ENCODE results near the gene WBP4. TPM values are rescaled to one million over a fixed set of nuclear protein-coding genes. Genes with fewer than 3 reads are reported as not detected.
A peak's percentile ranks its signal among the peaks of the same experiment; 100 is the strongest.
"Not testable (repeated sequence)": the region's sequence is repeated elsewhere in the genome, so short reads cannot be mapped to it uniquely, and the experiment has no call there.

WBP4 gene
- total RNA-seq, 1 experiment from 2014 or later, result 16.5 TPM

DNA sequence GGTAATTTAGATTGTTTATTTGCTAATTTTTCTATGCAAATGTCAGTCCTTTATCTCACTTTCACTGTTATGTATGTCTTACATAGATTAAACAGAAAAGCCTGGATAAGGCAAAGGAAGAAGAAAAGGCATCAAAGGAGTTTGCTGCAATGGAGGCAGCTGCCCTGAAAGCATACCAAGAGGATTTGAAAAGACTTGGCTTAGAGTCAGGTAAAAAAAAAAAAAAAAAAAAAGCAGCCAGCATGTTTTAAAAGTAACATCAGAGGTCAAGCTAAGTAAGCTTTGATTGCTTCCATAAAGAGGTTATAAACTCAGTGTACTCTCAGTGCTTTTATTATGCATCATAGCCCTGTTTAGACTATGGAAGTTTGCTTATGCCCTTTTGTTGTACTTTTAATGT is 3.8 kb downstream of the WBP4 start:
- in situ Hi-C loops (cut with HindIII; ENCODE audit: low sequenced_read_pairs), result no loop called here
- DNase-seq (ENCODE audit: low spot score), result no peak

- DNase-seq (ENCODE audit: low spot score), result no peak
- in situ Hi-C loops (cut with HindIII; ENCODE audit: low sequenced_read_pairs), result no loop called here
Observed at GRCh38 chr13:41074523-41074922, 13.2 kb downstream of the WBP4 start.

DNA sequence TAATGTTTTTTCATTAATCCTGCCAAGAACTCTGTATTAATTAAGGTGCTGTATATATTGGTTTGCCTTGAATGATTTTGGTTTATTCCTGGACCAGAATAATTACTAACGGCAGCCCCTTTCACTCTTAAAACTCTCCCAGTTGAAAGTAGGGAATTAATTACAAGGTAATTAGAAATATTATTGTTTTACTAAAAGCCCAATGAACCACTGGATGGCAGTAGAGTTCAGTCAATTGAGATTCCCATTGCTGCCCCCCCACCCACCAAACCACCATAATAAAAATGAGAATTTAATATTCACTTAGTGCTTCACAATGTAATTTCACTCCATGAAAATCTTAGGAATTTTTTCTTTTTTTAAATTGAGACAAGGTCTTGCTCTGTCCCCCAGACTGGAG is 13.7 kb downstream of the WBP4 start:
- peak; percentile 46 for DNase-seq (ENCODE audit: low spot score)

DNA sequence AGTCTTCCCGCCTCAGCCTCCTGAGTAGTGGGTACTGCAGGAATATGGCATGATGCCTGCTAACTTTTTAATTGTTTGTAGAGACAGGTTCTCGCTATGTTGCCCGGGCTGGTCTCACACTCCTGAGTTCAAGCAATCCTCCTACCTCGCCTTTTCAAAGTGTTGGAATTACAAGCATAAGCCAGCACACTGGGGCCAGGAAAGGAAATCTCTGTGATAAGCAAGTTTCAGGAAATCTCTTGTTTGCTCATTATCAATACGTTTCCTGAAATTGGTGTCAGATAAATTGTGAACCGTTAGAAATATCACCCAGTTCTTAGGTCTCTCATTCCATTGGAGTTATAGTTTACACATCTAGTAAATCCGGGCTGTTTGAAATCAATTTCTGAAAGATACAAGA is 14.2 kb downstream of the WBP4 start:
- DNase-seq (ENCODE audit: low spot score), result no peak
- in situ Hi-C loops (cut with HindIII; ENCODE audit: low sequenced_read_pairs), result no loop called here

More for the DNA sequence above, 13.7 kb downstream of the WBP4 start:
- in situ Hi-C loops (cut with HindIII; ENCODE audit: low sequenced_read_pairs), result no loop called here

DNA sequence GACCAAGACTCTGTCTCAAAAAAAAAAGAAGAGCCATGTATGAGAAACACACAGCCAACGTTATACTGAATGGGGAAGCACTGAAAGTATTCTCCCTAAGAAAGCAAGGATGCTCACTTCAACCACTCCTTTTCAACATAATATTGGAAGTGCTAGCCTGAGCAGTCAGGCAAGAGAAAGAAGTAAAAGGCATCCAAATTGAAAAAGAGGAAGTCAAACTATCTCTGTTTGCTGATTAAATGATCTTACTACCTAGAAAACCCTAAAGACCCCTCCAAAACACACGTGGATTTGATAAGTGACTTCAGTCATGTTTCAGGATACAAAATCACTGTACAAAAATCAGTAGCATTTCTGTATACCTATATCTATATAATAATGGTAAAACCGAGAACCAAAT is 16.2 kb downstream of the WBP4 start:
- in situ Hi-C loops (cut with HindIII; ENCODE audit: low sequenced_read_pairs), result no loop called here
- no peak for DNase-seq (ENCODE audit: low spot score)

DNA sequence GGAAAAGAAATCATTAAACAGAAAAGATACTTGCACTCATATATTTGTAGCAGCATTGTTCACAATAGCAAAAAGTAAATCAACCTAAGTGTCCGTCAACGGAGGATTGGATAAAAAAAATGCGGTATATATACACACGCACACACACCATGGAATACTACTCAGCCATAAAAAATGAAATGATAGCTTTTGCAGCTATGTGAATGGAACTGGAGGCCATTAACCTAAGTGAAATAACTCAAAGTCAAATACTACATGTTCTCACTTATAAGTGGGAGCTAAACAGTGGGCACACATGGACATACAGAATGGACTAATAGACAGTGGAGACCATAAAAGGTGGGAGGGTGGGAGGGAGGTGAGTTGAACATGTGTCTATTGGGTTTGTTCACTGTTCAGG is 18.4 kb downstream of the WBP4 start:
- no peak for DNase-seq (ENCODE audit: low spot score)
- in situ Hi-C loops (cut with HindIII; ENCODE audit: low sequenced_read_pairs), result no loop called here

DNA sequence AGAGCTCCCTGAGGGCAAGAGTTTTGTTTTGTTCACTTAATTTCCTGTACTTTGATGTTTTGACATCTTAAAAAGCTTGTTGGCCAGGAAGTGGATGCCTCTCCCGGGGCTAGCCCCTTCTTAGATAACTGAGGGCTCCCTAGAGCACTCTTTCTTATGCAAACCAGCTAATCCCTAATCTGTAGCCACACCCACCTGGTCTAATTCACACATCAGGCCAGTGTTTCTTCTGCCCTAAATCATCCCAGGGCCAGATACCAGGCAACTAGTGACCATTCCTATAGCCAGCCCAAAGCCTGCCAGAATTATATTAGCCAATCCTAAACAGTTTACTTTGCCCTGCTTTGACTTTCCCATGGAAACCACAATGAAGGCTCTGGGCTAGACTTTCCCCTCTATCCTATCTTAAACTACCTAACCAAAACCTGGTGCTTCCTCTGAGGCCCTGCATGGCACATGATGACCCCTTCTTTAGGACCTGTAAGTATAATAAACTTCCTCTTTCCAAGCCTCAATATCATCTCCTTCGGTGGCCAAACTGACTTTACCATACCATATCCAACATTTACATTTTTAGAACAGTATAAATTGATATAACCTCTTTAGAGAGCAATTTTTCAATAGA is 24.8 kb downstream of the WBP4 start:
- in situ Hi-C loops (cut with HindIII; ENCODE audit: low sequenced_read_pairs), result no loop called here
- DNase-seq (ENCODE audit: low spot score), result no peak

- in situ Hi-C loops (cut with HindIII; ENCODE audit: low sequenced_read_pairs); DNase-seq (ENCODE audit: low spot score): not testable (repeated sequence)
Observed at GRCh38 chr13:41095681-41096080, 34.4 kb downstream of the WBP4 start.

- DNase-seq (ENCODE audit: low spot score), result no peak
- in situ Hi-C loops (cut with HindIII; ENCODE audit: low sequenced_read_pairs), result no loop called here
Observed at GRCh38 chr13:41098761-41099160, 37.5 kb downstream of the WBP4 start.

DNA sequence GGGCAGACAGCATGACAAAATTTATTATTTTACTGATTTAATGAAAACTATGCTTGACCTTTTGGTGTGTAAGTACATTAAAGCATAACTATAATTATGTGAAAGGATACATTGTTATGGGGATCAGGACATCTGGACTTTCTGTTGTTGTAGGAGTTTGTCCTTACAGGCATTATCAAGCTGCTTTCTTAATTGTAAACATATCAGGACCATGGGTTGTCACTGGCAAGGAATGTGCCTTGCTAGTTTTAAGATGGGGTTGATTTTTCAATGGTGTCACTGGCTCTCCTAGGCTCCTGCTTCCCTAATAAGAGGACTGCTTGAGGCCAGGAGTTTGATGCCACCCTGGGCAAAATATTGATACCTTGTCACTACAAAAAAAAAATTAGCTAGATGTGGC is 38.7 kb downstream of the WBP4 start:
- in situ Hi-C loops (cut with HindIII; ENCODE audit: low sequenced_read_pairs), result no loop called here
- DNase-seq (ENCODE audit: low spot score), result no peak

DNA sequence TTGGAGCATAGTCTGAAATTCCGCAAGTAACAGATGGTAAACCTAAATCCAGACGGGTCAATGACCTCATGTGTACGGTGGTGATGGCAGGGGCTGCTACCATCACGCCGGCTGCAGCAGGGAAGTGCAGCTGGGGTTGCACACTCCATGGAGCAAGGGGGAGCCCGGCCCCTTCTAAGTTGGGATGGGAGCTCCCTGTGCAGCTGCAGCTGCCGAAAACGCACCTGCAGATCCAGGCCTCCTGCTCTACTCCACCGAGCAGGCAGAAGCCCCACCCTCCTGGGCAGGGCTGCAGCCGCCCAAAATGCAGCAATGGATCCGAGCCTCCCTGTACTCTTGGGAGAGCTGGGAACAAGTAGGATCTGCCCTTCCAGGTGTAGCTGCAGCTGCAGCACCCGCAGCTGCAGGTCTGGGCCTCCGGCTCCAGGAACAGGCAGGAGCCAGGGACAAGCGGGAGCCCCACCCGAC is 45.8 kb downstream of the WBP4 start:
- in situ Hi-C loops (cut with HindIII; ENCODE audit: low sequenced_read_pairs), result no loop called here
- no peak for DNase-seq (ENCODE audit: low spot score)

- no peak for DNase-seq (ENCODE audit: low spot score)
- in situ Hi-C loops (cut with HindIII; ENCODE audit: low sequenced_read_pairs), result no loop called here
Observed at GRCh38 chr13:41107584-41108014, 46.3 kb downstream of the WBP4 start.

GRCh38 chr13:41111454-41111853 is 50.1 kb downstream of the WBP4 start:
- DNase-seq (ENCODE audit: low spot score), result no peak
- in situ Hi-C loops (cut with HindIII; ENCODE audit: low sequenced_read_pairs), result no loop called here

DNA sequence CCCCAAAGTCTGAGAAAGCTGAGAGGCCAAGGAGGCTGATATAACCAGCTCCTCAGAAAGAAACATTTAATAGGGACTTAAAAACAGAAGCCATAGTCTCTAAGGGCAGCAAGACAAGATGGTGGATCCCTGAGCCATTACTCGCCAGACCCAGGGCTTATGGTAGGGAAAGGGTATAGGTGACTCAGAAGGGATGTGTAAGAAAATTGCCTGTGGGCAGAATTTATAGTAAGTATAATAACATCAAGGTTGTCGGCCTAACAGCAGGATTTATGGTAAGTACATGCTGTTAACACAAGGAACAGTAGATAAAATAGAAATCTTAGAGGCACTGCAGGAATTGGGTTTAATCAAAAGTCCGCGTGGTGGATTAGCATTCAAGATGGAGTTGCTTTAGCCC is 56.6 kb downstream of the WBP4 start:
- in situ Hi-C loops (cut with HindIII; ENCODE audit: low sequenced_read_pairs), result no loop called here
- no peak for DNase-seq (ENCODE audit: low spot score)

DNA sequence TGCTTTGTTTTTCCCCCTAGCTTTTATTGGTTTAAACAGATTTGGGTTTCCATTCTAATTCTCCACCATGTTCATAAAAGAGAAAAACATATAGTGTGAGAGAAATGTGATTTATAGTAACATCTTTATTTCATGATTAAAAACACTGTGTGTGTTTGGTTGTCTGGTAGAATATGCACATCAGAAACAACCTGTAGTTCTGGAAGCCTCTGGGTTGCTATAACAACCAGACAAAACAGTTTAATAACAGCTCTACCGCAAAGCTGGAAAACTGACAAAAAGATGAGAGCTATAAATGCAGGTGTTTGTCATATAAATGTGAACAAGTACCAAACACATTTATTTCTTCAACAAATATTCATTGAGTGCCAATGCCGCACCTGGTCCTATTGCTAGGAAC is 61.5 kb downstream of the WBP4 start:
- DNase-seq (ENCODE audit: low spot score), result no peak
- in situ Hi-C loops (cut with HindIII; ENCODE audit: low sequenced_read_pairs), result no loop called here

GRCh38 chr13:41127701-41128100 is 66.4 kb downstream of the WBP4 start:
- in situ Hi-C loops (cut with HindIII; ENCODE audit: low sequenced_read_pairs), result no loop called here
- DNase-seq (ENCODE audit: low spot score), result peak; percentile 10

- in situ Hi-C loops (cut with HindIII; ENCODE audit: low sequenced_read_pairs), result no loop called here
- DNase-seq (ENCODE audit: low spot score), result no peak
Observed at GRCh38 chr13:41130356-41130755, 69.0 kb downstream of the WBP4 start.

DNA sequence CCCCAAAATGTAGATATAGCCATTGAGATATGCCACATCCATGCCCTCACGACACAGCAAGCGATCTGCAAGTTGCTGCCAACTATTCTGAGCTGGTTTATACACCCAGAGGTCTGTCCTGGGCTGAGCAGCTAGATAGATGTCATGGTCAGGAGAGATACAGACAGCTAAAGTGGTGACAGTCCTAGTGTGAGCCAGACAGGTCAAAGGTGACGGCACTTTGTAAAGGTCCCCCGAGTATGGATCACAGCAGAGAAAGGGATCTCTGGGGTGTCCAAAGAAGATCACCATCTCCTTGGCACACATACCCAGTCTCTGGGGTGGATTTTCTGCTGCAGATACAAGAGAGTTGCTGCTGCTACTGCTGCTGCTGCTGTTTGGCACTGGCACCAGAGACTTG is 69.9 kb downstream of the WBP4 start:
- in situ Hi-C loops (cut with HindIII; ENCODE audit: low sequenced_read_pairs); DNase-seq (ENCODE audit: low spot score): not testable (repeated sequence)

- DNase-seq (ENCODE audit: low spot score); in situ Hi-C loops (cut with HindIII; ENCODE audit: low sequenced_read_pairs): not testable (repeated sequence)
Observed at GRCh38 chr13:41131660-41132511, 70.6 kb downstream of the WBP4 start.

- DNase-seq (ENCODE audit: low spot score), result peak; percentile 98
- in situ Hi-C loops (cut with HindIII; ENCODE audit: low sequenced_read_pairs), result no loop called here
Observed at GRCh38 chr13:41132512-41133152, 71.3 kb downstream of the WBP4 start, which contains the start of gene KBTBD6. TSS of gene KBTBD6 (minus strand) at chr13:41132802. CDS start at chr13:41132511, 291 bp downstream.
